Suprapubic skin (tissue), 4 donors: Measurements from ENCODE around the gene CXCL1. TPM values are rescaled to one million over a fixed set of nuclear protein-coding genes. Genes with fewer than 3 reads are reported as not detected.

Experiments
- DNase-seq, 2 donors: peaks; one replicate each; pipeline ENCODE4 v3.0.0-alpha.2; 2019; ENCODE audit warnings: low spot score in 2 of 2
- H3K27ac ChIP-seq: fragments of 200-600 bp; sonication (generic); one replicate; pipeline ENCODE4 v1.5.1; 2019
- H3K27me3 ChIP-seq: fragments of 200-600 bp; sonication (generic); one replicate; pipeline ENCODE4 v1.5.1; 2019
- H3K36me3 ChIP-seq: fragments of 200-600 bp; sonication (generic); one replicate; pipeline ENCODE4 v1.5.1; 2019
- H3K4me1 ChIP-seq: fragments of 200-600 bp; sonication (generic); one replicate; pipeline ENCODE4 v1.5.1; 2019
- H3K4me3 ChIP-seq: fragments of 200-600 bp; sonication (generic); one replicate; pipeline ENCODE4 v1.5.1; 2019; ENCODE audit warnings: mild to moderate bottlenecking
- H3K9me3 ChIP-seq: fragments of 200-600 bp; sonication (generic); one replicate; pipeline ENCODE4 v1.5.1; 2019
- EP300 ChIP-seq: sonication (generic); formaldehyde crosslinking; IDR thresholded peaks from one replicate; pipeline ENCODE4 v1.6.1; 2017; ENCODE audit warnings: antibody characterized with exemption
- POLR2A ChIP-seq, 2 donors: fragments of 450-650 bp; IDR thresholded peaks; one replicate each; pipeline ENCODE4 v1.6.1; 2017; ENCODE audit warnings: antibody characterized with exemption in 2 of 2, mild to moderate bottlenecking in 2 of 2, moderate library complexity in 2 of 2
- POLR2AphosphoS5 ChIP-seq, 3 donors: sonication (generic); formaldehyde crosslinking; IDR thresholded peaks; one replicate each; pipeline ENCODE4 v1.6.1; 2017; ENCODE audit warnings: antibody characterized with exemption in 3 of 3
- WGBS: methylation state at CpG from one replicate; pipeline ENCODE4 v1.1.5; 2018; 5-methylcytosine and 5-hydroxymethylcytosine counted together
- total RNA-seq, 4 donors: library from RNA; depleted of rRNA; stranded (reverse); fragments of >200 nt; gene quantifications; one replicate each; pipeline ENCODE4 v1.1.0, GENCODE V29; 2016
- TF ChIP-seq, protein P1 (sequence below), 2 donors: fragments of 200-600 bp in 1 of 2; fragments of 450-650 bp in 1 of 2; sonication (generic) in 1 of 2; IDR thresholded peaks; one replicate each; pipeline ENCODE4 v1.5.1; 2016 to 2019; ENCODE audit warnings: antibody characterized with exemption in 2 of 2, mild to moderate bottlenecking in 1 of 2, moderate library complexity in 1 of 2

The CXCL1 gene
- total RNA-seq: 1 to 10 TPM in 1 of 4 donors, under 1 TPM in 1, not detected in 2; 0.59 to 1.7 TPM

DNA sequence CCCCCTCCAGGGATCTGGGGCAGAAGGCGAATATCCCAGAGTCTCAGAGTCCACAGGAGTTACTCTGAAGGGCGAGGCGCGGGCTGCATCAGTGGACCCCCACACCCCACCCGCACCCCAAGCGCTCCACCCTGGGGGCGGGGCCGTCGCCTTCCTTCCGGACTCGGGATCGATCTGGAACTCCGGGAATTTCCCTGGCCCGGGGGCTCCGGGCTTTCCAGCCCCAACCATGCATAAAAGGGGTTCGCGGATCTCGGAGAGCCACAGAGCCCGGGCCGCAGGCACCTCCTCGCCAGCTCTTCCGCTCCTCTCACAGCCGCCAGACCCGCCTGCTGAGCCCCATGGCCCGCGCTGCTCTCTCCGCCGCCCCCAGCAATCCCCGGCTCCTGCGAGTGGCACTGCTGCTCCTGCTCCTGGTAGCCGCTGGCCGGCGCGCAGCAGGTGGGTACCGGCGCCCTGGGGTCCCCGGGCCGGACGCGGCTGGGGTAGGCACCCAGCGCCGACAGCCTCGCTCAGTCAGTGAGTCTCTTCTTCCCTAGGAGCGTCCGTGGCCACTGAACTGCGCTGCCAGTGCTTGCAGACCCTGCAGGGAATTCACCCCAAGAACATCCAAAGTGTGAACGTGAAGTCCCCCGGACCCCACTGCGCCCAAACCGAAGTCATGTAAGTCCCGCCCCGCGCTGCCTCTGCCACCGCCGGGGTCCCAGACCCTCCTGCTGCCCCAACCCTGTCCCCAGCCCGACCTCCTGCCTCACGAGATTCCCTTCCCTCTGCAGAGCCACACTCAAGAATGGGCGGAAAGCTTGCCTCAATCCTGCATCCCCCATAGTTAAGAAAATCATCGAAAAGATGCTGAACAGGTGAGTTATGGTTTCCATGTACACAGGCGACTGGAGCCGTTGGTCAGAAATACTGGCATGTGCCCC is at the start of gene CXCL1:
Gene CXCL1 (plus strand): TSS at position 264 of the 926 bp plus-strand sequence. CDS start 78 bp downstream, at position 342.
- TF ChIP-seq, protein P1, sequence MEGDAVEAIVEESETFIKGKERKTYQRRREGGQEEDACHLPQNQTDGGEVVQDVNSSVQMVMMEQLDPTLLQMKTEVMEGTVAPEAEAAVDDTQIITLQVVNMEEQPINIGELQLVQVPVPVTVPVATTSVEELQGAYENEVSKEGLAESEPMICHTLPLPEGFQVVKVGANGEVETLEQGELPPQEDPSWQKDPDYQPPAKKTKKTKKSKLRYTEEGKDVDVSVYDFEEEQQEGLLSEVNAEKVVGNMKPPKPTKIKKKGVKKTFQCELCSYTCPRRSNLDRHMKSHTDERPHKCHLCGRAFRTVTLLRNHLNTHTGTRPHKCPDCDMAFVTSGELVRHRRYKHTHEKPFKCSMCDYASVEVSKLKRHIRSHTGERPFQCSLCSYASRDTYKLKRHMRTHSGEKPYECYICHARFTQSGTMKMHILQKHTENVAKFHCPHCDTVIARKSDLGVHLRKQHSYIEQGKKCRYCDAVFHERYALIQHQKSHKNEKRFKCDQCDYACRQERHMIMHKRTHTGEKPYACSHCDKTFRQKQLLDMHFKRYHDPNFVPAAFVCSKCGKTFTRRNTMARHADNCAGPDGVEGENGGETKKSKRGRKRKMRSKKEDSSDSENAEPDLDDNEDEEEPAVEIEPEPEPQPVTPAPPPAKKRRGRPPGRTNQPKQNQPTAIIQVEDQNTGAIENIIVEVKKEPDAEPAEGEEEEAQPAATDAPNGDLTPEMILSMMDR (IDR thresholded peaks at IDR 0.05): no peak
- TF ChIP-seq EP300: no peak
- no peak for TF ChIP-seq POLR2AphosphoS5 (IDR thresholded peaks at IDR 0.05)
- no peak for TF ChIP-seq POLR2A (IDR thresholded peaks at IDR 0.05)
- H3K4me1 ChIP-seq: peaks cover 20% of the 10 kb centered on the region
- no peaks in the 10 kb centered on the region for H3K9me3 ChIP-seq
- 21% methylated on average over 25 of the region's 61 CpGs for WGBS
- peak in 1 of 2 donors; percentile 69 for DNase-seq
- H3K4me3 ChIP-seq: peak within 1 kb of the TSS; percentile 59
- no peak within 1 kb of the TSS for H3K27ac ChIP-seq
- peaks cover 25% of the 10 kb centered on the region for H3K27me3 ChIP-seq
- no peaks in the 10 kb centered on the region for H3K36me3 ChIP-seq

- no peak overlapping the region for H3K27ac ChIP-seq
- no peak overlapping the region for H3K4me3 ChIP-seq
- DNase-seq: no peak
- H3K4me1 ChIP-seq: no peaks in the 10 kb centered on the region
- TF ChIP-seq POLR2A (IDR thresholded peaks at IDR 0.05): no peak
- TF ChIP-seq EP300: no peak
- TF ChIP-seq POLR2AphosphoS5 (IDR thresholded peaks at IDR 0.05): no peak
- TF ChIP-seq, protein P1 (IDR thresholded peaks at IDR 0.05): no peak
- WGBS: 91% methylated on average over 4 of the region's 4 CpGs
- no peaks in the 10 kb centered on the region for H3K27me3 ChIP-seq
- no peaks in the 10 kb centered on the region for H3K9me3 ChIP-seq
- H3K36me3 ChIP-seq: no peaks in the 10 kb centered on the region
Observed at GRCh38 chr4:73821325-73821724, 47.9 kb upstream of the CXCL1 start.

DNA sequence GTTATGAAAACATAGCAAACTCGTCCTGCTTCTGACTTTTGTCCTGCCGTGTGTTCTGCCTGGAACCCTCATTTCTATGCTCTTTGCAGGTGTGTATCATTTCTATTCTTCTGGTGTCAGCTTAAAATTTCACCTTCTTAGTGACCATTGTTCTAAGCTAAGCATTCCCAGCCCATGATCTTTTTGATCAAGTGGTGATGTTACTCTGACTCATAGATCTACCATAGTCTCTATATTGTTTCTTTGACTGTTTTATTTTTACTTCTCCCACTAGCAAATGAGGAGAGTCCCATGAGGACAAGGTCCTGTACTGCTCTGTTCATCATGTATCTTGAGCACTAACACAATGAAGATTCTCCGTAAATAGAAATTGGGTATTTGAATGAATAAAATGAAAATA is 46.8 kb upstream of the CXCL1 start:
- WGBS: 83% methylated on average over 3 of the region's 3 CpGs
- Histone ChIP-seq H3K9me3 (no peaks in the 10 kb centered on the region), H3K27me3 (no peaks in the 10 kb centered on the region), H3K27ac (no peak overlapping the region), H3K36me3 (no peaks in the 10 kb centered on the region), H3K4me3 (no peak overlapping the region), H3K4me1 (no peaks in the 10 kb centered on the region)
- DNase-seq: no peak
- TF ChIP-seq, protein P1 (IDR thresholded peaks at IDR 0.05): no peak
- no peak for TF ChIP-seq POLR2AphosphoS5 (IDR thresholded peaks at IDR 0.05)
- TF ChIP-seq POLR2A (IDR thresholded peaks at IDR 0.05): no peak
- no peak for TF ChIP-seq EP300

- no peaks in the 10 kb centered on the region for H3K4me1 ChIP-seq
- TF ChIP-seq, protein P1 (IDR thresholded peaks at IDR 0.05): no peak
- no peak for TF ChIP-seq POLR2A (IDR thresholded peaks at IDR 0.05)
- no peak for TF ChIP-seq POLR2AphosphoS5 (IDR thresholded peaks at IDR 0.05)
- TF ChIP-seq EP300: no peak
- no peaks in the 10 kb centered on the region for H3K27me3 ChIP-seq
- H3K36me3 ChIP-seq: no peaks in the 10 kb centered on the region
- no peak overlapping the region for H3K4me3 ChIP-seq
- no peak for DNase-seq
- no peaks in the 10 kb centered on the region for H3K9me3 ChIP-seq
- H3K27ac ChIP-seq: no peak overlapping the region
Observed at GRCh38 chr4:73822812-73823504, 46.2 kb upstream of the CXCL1 start.

- H3K36me3 ChIP-seq: no peaks in the 10 kb centered on the region
- no peak for TF ChIP-seq POLR2A (IDR thresholded peaks at IDR 0.05)
- TF ChIP-seq, protein P1 (IDR thresholded peaks at IDR 0.05): no peak
- TF ChIP-seq POLR2AphosphoS5 (IDR thresholded peaks at IDR 0.05): no peak
- TF ChIP-seq EP300: no peak
Observed at GRCh38 chr4:73823760-73824159, 45.4 kb upstream of the CXCL1 start.

More at GRCh38 chr4:73823760-73824159, 45.4 kb upstream of the CXCL1 start:
- Histone ChIP-seq H3K4me1 (no peaks in the 10 kb centered on the region), H3K27ac (no peak overlapping the region), H3K27me3 (no peaks in the 10 kb centered on the region), H3K9me3 (no peaks in the 10 kb centered on the region), H3K4me3 (no peak overlapping the region)
- no peak for DNase-seq
